ENCODE measurements around the gene MAPK9.

- TF ChIP-seq POLR2A (IDR thresholded peaks at IDR 0.05) (no peak), CTCF (IDR thresholded peaks at IDR 0.05) (peak in 1 of 3 donors; percentile 38)
Measured at GRCh38 chr5:180209137-180209581, 82.7 kb downstream of the MAPK9 start, which contains the start of gene RASGEF1C.

Data from ovary (tissue), 3 donors.